ENCODE results near the gene HPS3. TPM values are rescaled to one million over a fixed set of nuclear protein-coding genes. Genes with fewer than 3 reads are reported as not detected.

Gene HPS3
- total RNA-seq, 1 donor from 2014 or later: 32.3 TPM

GRCh38 chr3:149177122-149177521 is 47.7 kb downstream of the HPS3 start:
- H3K79me2 ChIP-seq (ENCODE audit: low read depth): no peaks in the 10 kb centered on the region
- H3K4me1 ChIP-seq: peaks cover 6% of the 10 kb centered on the region
- no peak overlapping the region for H3K9ac ChIP-seq
- peak; percentile 16 for DNase-seq (ENCODE audit: low spot score)
- peaks cover 5% of the 10 kb centered on the region for H3K36me3 ChIP-seq
- no peak overlapping the region for H2AFZ ChIP-seq (replicated peaks)
- Mint-ChIP-seq H3K27me3 (ENCODE audit: insufficient read depth, low read depth) (no peaks in the 10 kb centered on the region), H3K9me3 (peaks cover 3% of the 10 kb centered on the region), H3K4me3 (no peak overlapping the region), H3K4me1 (peaks cover 7% of the 10 kb centered on the region), H3K36me3 (peaks cover 34% of the 10 kb centered on the region), H3K27ac (no peak overlapping the region)
- no peaks in the 10 kb centered on the region for H3F3A ChIP-seq (ENCODE audit: low read depth)
- no peak overlapping the region for H3K27ac ChIP-seq
- no peaks in the 10 kb centered on the region for H3K9me3 ChIP-seq (ENCODE audit: low read depth)
- TF ChIP-seq EZH2 (IDR thresholded peaks at IDR 0.05) (no peak), EZH2phosphoT487 (IDR thresholded peaks at IDR 0.05) (no peak)
- TF ChIP-seq, protein P1, sequence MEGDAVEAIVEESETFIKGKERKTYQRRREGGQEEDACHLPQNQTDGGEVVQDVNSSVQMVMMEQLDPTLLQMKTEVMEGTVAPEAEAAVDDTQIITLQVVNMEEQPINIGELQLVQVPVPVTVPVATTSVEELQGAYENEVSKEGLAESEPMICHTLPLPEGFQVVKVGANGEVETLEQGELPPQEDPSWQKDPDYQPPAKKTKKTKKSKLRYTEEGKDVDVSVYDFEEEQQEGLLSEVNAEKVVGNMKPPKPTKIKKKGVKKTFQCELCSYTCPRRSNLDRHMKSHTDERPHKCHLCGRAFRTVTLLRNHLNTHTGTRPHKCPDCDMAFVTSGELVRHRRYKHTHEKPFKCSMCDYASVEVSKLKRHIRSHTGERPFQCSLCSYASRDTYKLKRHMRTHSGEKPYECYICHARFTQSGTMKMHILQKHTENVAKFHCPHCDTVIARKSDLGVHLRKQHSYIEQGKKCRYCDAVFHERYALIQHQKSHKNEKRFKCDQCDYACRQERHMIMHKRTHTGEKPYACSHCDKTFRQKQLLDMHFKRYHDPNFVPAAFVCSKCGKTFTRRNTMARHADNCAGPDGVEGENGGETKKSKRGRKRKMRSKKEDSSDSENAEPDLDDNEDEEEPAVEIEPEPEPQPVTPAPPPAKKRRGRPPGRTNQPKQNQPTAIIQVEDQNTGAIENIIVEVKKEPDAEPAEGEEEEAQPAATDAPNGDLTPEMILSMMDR (IDR thresholded peaks at IDR 0.05): no peak
- no peaks in the 10 kb centered on the region for H4K20me1 ChIP-seq (ENCODE audit: low read depth)
- H3K4me2 ChIP-seq: no peak overlapping the region
- no peaks in the 10 kb centered on the region for H3K27me3 ChIP-seq
- H3K4me3 ChIP-seq: no peak overlapping the region

DNA sequence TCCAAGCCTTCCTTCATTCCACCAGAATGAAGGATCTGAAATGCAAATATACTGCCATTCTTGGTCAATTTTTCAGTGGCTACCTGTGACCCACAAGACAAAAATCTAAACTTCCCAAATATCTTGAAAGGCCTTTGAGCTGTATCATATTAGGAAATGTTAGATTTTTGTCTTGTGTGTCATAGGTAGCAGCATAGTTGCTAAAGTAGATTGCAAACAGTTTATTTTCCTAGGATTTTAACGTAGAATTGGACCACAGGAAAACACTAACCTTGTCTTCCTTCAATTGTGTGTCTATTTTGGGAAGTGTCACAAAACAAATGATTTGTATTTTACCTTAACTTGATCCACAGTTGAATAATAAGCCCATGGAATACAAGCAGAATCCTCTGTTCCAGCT is 49.8 kb downstream of the HPS3 start:
- H3K4me1 ChIP-seq: peaks cover 6% of the 10 kb centered on the region
- H3K4me1 Mint-ChIP-seq: peaks cover 6% of the 10 kb centered on the region
- no peak overlapping the region for H3K27ac Mint-ChIP-seq

GRCh38 chr3:149180057-149180573 is 50.7 kb downstream of the HPS3 start:
- Histone ChIP-seq H2AFZ (replicated peaks) (no peak overlapping the region), H3K27me3 (no peaks in the 10 kb centered on the region), H3K4me1 (peaks cover under 1% of the 10 kb centered on the region), H4K20me1 (ENCODE audit: low read depth) (no peaks in the 10 kb centered on the region), H3K79me2 (ENCODE audit: low read depth) (no peaks in the 10 kb centered on the region), H3F3A (ENCODE audit: low read depth) (no peaks in the 10 kb centered on the region), H3K27ac (no peak overlapping the region), H3K4me2 (no peak overlapping the region), H3K4me3 (no peak overlapping the region), H3K9me3 (ENCODE audit: low read depth) (no peaks in the 10 kb centered on the region), H3K9ac (no peak overlapping the region), H3K36me3 (no peaks in the 10 kb centered on the region)
- H3K27ac Mint-ChIP-seq: no peak overlapping the region
- H3K9me3 Mint-ChIP-seq: peaks cover 7% of the 10 kb centered on the region
- DNase-seq (ENCODE audit: low spot score): no peak
- peaks cover 4% of the 10 kb centered on the region for H3K4me1 Mint-ChIP-seq
- no peaks in the 10 kb centered on the region for H3K27me3 Mint-ChIP-seq (ENCODE audit: insufficient read depth, low read depth)
- no peak overlapping the region for H3K4me3 Mint-ChIP-seq
- peaks cover 16% of the 10 kb centered on the region for H3K36me3 Mint-ChIP-seq
- TF ChIP-seq, protein P1 (IDR thresholded peaks at IDR 0.05): no peak
- TF ChIP-seq EZH2 (IDR thresholded peaks at IDR 0.05): no peak
- no peak for TF ChIP-seq EZH2phosphoT487 (IDR thresholded peaks at IDR 0.05)

More for the DNA sequence above, 49.8 kb downstream of the HPS3 start:
- H3K27me3 Mint-ChIP-seq (ENCODE audit: insufficient read depth, low read depth): no peaks in the 10 kb centered on the region
- Histone ChIP-seq H3K4me3 (no peak overlapping the region), H2AFZ (replicated peaks) (no peak overlapping the region), H3K9ac (no peak overlapping the region), H3K79me2 (ENCODE audit: low read depth) (no peaks in the 10 kb centered on the region), H3K27me3 (no peaks in the 10 kb centered on the region), H3K4me2 (no peak overlapping the region), H3K27ac (no peak overlapping the region), H3F3A (ENCODE audit: low read depth) (no peaks in the 10 kb centered on the region), H3K36me3 (no peaks in the 10 kb centered on the region), H3K9me3 (ENCODE audit: low read depth) (no peaks in the 10 kb centered on the region), H4K20me1 (ENCODE audit: low read depth) (no peaks in the 10 kb centered on the region)
- no peak for DNase-seq (ENCODE audit: low spot score)
- H3K9me3 Mint-ChIP-seq: peaks cover 5% of the 10 kb centered on the region
- TF ChIP-seq, protein P1 (IDR thresholded peaks at IDR 0.05): no peak
- no peak for TF ChIP-seq EZH2phosphoT487 (IDR thresholded peaks at IDR 0.05)
- no peak for TF ChIP-seq EZH2 (IDR thresholded peaks at IDR 0.05)
- peaks cover 21% of the 10 kb centered on the region for H3K36me3 Mint-ChIP-seq
- no peak overlapping the region for H3K4me3 Mint-ChIP-seq
